NB4 (cell line): ENCODE data around the gene ARHGEF10L.

Source experiments
- CTCF ChIP-seq: IDR thresholded peaks from one replicate; pipeline ENCODE4 v1.5.1; 2012; ENCODE audit warnings: low read depth, low read length
- POLR2A ChIP-seq: IDR thresholded peaks from 2 replicates; pipeline ENCODE4 v1.6.1; 2011; ENCODE audit warnings: mild to moderate bottlenecking; ENCODE audit not compliant: insufficient read length; ENCODE audit errors: extremely low read depth

GRCh38 chr1:17584539-17584938, 45.0 kb downstream of the ARHGEF10L start:
- TF ChIP-seq POLR2A (no peak), CTCF (no peak)
